Thyroid gland (tissue), 4 donors: ENCODE measurements around the gene CTIF.

Experiments
- POLR2A ChIP-seq, 2 donors: fragments of 450-650 bp; IDR thresholded peaks; one replicate each; pipeline ENCODE4 v1.6.1; 2017; ENCODE audit warnings: antibody characterized with exemption in 2 of 2, mild to moderate bottlenecking in 2 of 2, moderate library complexity in 1 of 2
- TF ChIP-seq, protein P1 (sequence below), 6 experiments: fragments of 200-600 bp in 3 of 6; fragments of 450-650 bp in 3 of 6; sonication (generic) in 3 of 6; IDR thresholded peaks; one replicate each; pipeline ENCODE4 v1.5.1; 2016 to 2019; ENCODE audit warnings: antibody characterized with exemption in 6 of 6, mild to moderate bottlenecking in 2 of 6, inconsistent platforms in 1 of 6, moderate library complexity in 1 of 6

DNA sequence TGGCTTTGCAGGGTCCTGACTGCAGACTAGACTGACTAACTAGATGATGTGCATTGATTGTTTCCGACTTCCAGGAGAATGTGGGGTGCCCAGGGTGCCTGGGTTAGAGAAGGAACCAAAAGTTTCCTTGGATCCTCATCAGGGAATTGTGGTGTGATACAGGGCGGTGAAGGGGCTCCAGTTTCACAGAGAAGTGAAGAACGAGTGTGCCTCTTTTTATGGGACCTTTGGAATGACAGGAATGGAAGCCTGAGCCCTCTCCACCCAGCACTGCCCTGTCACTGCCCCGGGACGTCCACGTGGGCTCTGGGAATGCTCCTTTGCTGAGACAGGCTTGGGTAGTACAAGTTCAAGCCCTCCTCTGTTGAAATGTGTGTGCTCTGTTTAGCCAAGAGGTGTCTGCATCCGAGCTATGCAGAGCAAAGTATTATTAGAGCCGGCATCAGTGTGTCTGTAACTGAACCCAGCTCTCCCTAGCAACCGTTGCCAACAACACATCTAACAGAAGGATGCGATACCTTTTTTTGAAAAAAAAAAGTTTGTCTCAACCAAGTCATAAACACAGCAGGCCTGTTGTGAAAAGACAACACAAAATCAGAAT is 228.4 kb downstream of the CTIF start:
- no peak for TF ChIP-seq POLR2A (IDR thresholded peaks at IDR 0.05)
- TF ChIP-seq, protein P1, sequence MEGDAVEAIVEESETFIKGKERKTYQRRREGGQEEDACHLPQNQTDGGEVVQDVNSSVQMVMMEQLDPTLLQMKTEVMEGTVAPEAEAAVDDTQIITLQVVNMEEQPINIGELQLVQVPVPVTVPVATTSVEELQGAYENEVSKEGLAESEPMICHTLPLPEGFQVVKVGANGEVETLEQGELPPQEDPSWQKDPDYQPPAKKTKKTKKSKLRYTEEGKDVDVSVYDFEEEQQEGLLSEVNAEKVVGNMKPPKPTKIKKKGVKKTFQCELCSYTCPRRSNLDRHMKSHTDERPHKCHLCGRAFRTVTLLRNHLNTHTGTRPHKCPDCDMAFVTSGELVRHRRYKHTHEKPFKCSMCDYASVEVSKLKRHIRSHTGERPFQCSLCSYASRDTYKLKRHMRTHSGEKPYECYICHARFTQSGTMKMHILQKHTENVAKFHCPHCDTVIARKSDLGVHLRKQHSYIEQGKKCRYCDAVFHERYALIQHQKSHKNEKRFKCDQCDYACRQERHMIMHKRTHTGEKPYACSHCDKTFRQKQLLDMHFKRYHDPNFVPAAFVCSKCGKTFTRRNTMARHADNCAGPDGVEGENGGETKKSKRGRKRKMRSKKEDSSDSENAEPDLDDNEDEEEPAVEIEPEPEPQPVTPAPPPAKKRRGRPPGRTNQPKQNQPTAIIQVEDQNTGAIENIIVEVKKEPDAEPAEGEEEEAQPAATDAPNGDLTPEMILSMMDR (IDR thresholded peaks at IDR 0.05), result no peak
